Measurements from ENCODE around the gene SETD4. TPM values are rescaled to one million over a fixed set of nuclear protein-coding genes. Genes with fewer than 3 reads are reported as not detected.

SETD4 gene
- total RNA-seq, 1 donor from 2014 or later, result 23.2 TPM

- no peaks in the 10 kb centered on the region for H3K27me3 Mint-ChIP-seq
- intact Hi-C loops (cut with micrococcal nuclease), result no loop called here
- H3K27ac Mint-ChIP-seq, result no peak overlapping the region
- H3K36me3 Mint-ChIP-seq (ENCODE audit: low read depth), result peaks cover 71% of the 10 kb centered on the region
- peaks cover 9% of the 10 kb centered on the region for H3K4me1 Mint-ChIP-seq
- H3K9me3 Mint-ChIP-seq, result peaks cover 4% of the 10 kb centered on the region
- H3K4me3 Mint-ChIP-seq, result no peak overlapping the region
- DNase-seq, result no peak
Measured at GRCh38 chr21:36048357-36048756, 12.0 kb downstream of the SETD4 start.

GRCh38 chr21:36047139-36047538 is 13.2 kb downstream of the SETD4 start:
- no peak for DNase-seq
- H3K27ac Mint-ChIP-seq, result no peak overlapping the region
- H3K9me3 Mint-ChIP-seq, result peaks cover 4% of the 10 kb centered on the region
- H3K36me3 Mint-ChIP-seq (ENCODE audit: low read depth), result peaks cover 70% of the 10 kb centered on the region
- H3K4me3 Mint-ChIP-seq, result no peak overlapping the region
- H3K4me1 Mint-ChIP-seq, result peaks cover 5% of the 10 kb centered on the region
- intact Hi-C loops (cut with micrococcal nuclease), result no loop called here
- no peaks in the 10 kb centered on the region for H3K27me3 Mint-ChIP-seq

GRCh38 chr21:36045993-36046392 is 14.3 kb downstream of the SETD4 start:
- H3K36me3 Mint-ChIP-seq (ENCODE audit: low read depth), result peaks cover 70% of the 10 kb centered on the region

GRCh38 chr21:36044056-36044455 is 16.3 kb downstream of the SETD4 start:
- DNase-seq, result no peak
- Mint-ChIP-seq H3K27ac (no peak overlapping the region), H3K36me3 (ENCODE audit: low read depth) (peaks cover 64% of the 10 kb centered on the region), H3K27me3 (no peaks in the 10 kb centered on the region), H3K4me3 (no peak overlapping the region), H3K4me1 (peaks cover 6% of the 10 kb centered on the region), H3K9me3 (no peaks in the 10 kb centered on the region)
- intact Hi-C loops (cut with micrococcal nuclease), result no loop called here

More at GRCh38 chr21:36045993-36046392, 14.3 kb downstream of the SETD4 start:
- peaks cover 5% of the 10 kb centered on the region for H3K4me1 Mint-ChIP-seq
- intact Hi-C loops (cut with micrococcal nuclease), result no loop called here
- no peak overlapping the region for H3K27ac Mint-ChIP-seq
- no peak for DNase-seq
- no peak overlapping the region for H3K4me3 Mint-ChIP-seq
- no peaks in the 10 kb centered on the region for H3K27me3 Mint-ChIP-seq
- H3K9me3 Mint-ChIP-seq, result peaks cover 4% of the 10 kb centered on the region

- H3K9me3 Mint-ChIP-seq, result no peaks in the 10 kb centered on the region
- no peaks in the 10 kb centered on the region for H3K27me3 Mint-ChIP-seq
- peaks cover 54% of the 10 kb centered on the region for H3K36me3 Mint-ChIP-seq (ENCODE audit: low read depth)
- peaks cover 4% of the 10 kb centered on the region for H3K4me1 Mint-ChIP-seq
- no peak overlapping the region for H3K4me3 Mint-ChIP-seq
- no peak overlapping the region for H3K27ac Mint-ChIP-seq
- intact Hi-C loops (cut with micrococcal nuclease), result no loop called here
- no peak for DNase-seq
Measured at GRCh38 chr21:36041910-36042309, 18.4 kb downstream of the SETD4 start.

- Mint-ChIP-seq H3K27ac (no peak overlapping the region), H3K36me3 (ENCODE audit: low read depth) (peaks cover 59% of the 10 kb centered on the region), H3K27me3 (no peaks in the 10 kb centered on the region), H3K9me3 (no peaks in the 10 kb centered on the region), H3K4me3 (no peak overlapping the region), H3K4me1 (peaks cover 4% of the 10 kb centered on the region)
- intact Hi-C loops (cut with micrococcal nuclease), result no loop called here
- no peak for DNase-seq
Measured at GRCh38 chr21:36040389-36040788, 19.9 kb downstream of the SETD4 start.

GRCh38 chr21:36039861-36040260 is 20.5 kb downstream of the SETD4 start:
- Mint-ChIP-seq H3K4me1 (peaks cover 4% of the 10 kb centered on the region), H3K9me3 (no peaks in the 10 kb centered on the region), H3K27ac (no peak overlapping the region), H3K27me3 (no peaks in the 10 kb centered on the region), H3K36me3 (ENCODE audit: low read depth) (peaks cover 61% of the 10 kb centered on the region), H3K4me3 (no peak overlapping the region)
- intact Hi-C loops (cut with micrococcal nuclease), result no loop called here
- DNase-seq, result no peak

GRCh38 chr21:36038701-36039497 is 21.4 kb downstream of the SETD4 start:
- Mint-ChIP-seq H3K27me3 (no peaks in the 10 kb centered on the region), H3K27ac (peak overlapping the region; percentile 41), H3K36me3 (ENCODE audit: low read depth) (peaks cover 55% of the 10 kb centered on the region), H3K9me3 (no peaks in the 10 kb centered on the region), H3K4me3 (no peak overlapping the region), H3K4me1 (peaks cover 4% of the 10 kb centered on the region)
- no peak for DNase-seq
- intact Hi-C loops (cut with micrococcal nuclease), result no loop called here

- peaks cover 38% of the 10 kb centered on the region for H3K36me3 Mint-ChIP-seq (ENCODE audit: low read depth)
- H3K9me3 Mint-ChIP-seq, result no peaks in the 10 kb centered on the region
- no peak overlapping the region for H3K27ac Mint-ChIP-seq
- intact Hi-C loops (cut with micrococcal nuclease), result no loop called here
- H3K4me1 Mint-ChIP-seq, result peaks cover 4% of the 10 kb centered on the region
- no peaks in the 10 kb centered on the region for H3K27me3 Mint-ChIP-seq
- H3K4me3 Mint-ChIP-seq, result no peak overlapping the region
- no peak for DNase-seq
Measured at GRCh38 chr21:36035381-36035791, 24.9 kb downstream of the SETD4 start.

- no peaks in the 10 kb centered on the region for H3K9me3 Mint-ChIP-seq
Measured at GRCh38 chr21:36034211-36034913, 26.0 kb downstream of the SETD4 start.

GRCh38 chr21:36032647-36033406 is 27.5 kb downstream of the SETD4 start:
- no peaks in the 10 kb centered on the region for H3K27me3 Mint-ChIP-seq

More at GRCh38 chr21:36034211-36034913, 26.0 kb downstream of the SETD4 start:
- no peak overlapping the region for H3K27ac Mint-ChIP-seq
- intact Hi-C loops (cut with micrococcal nuclease), result no loop called here
- peaks cover 3% of the 10 kb centered on the region for H3K4me1 Mint-ChIP-seq
- peaks cover 32% of the 10 kb centered on the region for H3K36me3 Mint-ChIP-seq (ENCODE audit: low read depth)
- no peak for DNase-seq
- H3K4me3 Mint-ChIP-seq, result no peak overlapping the region
- no peaks in the 10 kb centered on the region for H3K27me3 Mint-ChIP-seq

GRCh38 chr21:36030581-36031189 is 29.6 kb downstream of the SETD4 start:
- no peak overlapping the region for H3K27ac Mint-ChIP-seq
- intact Hi-C loops (cut with micrococcal nuclease), result no loop called here
- H3K36me3 Mint-ChIP-seq (ENCODE audit: low read depth), result peaks cover 11% of the 10 kb centered on the region
- no peaks in the 10 kb centered on the region for H3K9me3 Mint-ChIP-seq
- DNase-seq, result no peak
- H3K4me1 Mint-ChIP-seq, result peaks cover 6% of the 10 kb centered on the region
- no peak overlapping the region for H3K4me3 Mint-ChIP-seq
- H3K27me3 Mint-ChIP-seq, result no peaks in the 10 kb centered on the region

More at GRCh38 chr21:36032647-36033406, 27.5 kb downstream of the SETD4 start:
- Mint-ChIP-seq H3K27ac (no peak overlapping the region), H3K4me1 (peaks cover 6% of the 10 kb centered on the region), H3K9me3 (no peaks in the 10 kb centered on the region), H3K4me3 (no peak overlapping the region), H3K36me3 (ENCODE audit: low read depth) (peaks cover 19% of the 10 kb centered on the region)
- intact Hi-C loops (cut with micrococcal nuclease), result no loop called here
- DNase-seq, result no peak

- peaks cover 6% of the 10 kb centered on the region for H3K4me1 Mint-ChIP-seq
- no peaks in the 10 kb centered on the region for H3K27me3 Mint-ChIP-seq
- DNase-seq, result no peak
- no peaks in the 10 kb centered on the region for H3K36me3 Mint-ChIP-seq (ENCODE audit: low read depth)
- H3K4me3 Mint-ChIP-seq, result no peak overlapping the region
- H3K9me3 Mint-ChIP-seq, result no peaks in the 10 kb centered on the region
- intact Hi-C loops (cut with micrococcal nuclease), result no loop called here
- no peak overlapping the region for H3K27ac Mint-ChIP-seq
Measured at GRCh38 chr21:36029309-36029708, 31.0 kb downstream of the SETD4 start.
